ENCODE results near the gene WDFY2.
A peak's percentile ranks its signal among the peaks of the same experiment; 100 is the strongest.

The WDFY2 gene

DNA sequence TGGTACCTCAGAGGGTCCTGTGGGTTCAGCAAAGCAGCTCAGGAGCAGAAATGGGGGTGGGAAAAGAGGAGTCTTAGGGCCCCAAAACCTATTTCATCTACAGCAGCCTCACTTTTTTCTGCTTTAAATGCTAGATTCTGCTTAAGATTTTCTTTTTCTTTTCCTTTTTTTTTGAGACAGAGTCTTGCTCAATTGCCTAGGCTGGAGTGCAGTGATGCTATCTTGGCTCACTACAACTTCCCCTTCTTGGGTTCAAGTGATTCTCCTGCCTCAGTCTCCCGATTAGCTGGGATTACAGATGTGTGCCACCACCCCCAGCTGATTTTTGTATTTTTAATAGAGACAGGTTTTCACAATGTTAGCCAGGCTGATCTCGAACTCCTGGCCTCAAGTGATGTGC lies 30.7 kb upstream of the WDFY2 start:
- in situ Hi-C loops (cut with MboI; ENCODE audit: low sequenced_read_pairs, unreplicated experiment), result no loop called here
- DNase-seq (ENCODE audit: low spot score), result no peak
- TF ChIP-seq, protein P1, sequence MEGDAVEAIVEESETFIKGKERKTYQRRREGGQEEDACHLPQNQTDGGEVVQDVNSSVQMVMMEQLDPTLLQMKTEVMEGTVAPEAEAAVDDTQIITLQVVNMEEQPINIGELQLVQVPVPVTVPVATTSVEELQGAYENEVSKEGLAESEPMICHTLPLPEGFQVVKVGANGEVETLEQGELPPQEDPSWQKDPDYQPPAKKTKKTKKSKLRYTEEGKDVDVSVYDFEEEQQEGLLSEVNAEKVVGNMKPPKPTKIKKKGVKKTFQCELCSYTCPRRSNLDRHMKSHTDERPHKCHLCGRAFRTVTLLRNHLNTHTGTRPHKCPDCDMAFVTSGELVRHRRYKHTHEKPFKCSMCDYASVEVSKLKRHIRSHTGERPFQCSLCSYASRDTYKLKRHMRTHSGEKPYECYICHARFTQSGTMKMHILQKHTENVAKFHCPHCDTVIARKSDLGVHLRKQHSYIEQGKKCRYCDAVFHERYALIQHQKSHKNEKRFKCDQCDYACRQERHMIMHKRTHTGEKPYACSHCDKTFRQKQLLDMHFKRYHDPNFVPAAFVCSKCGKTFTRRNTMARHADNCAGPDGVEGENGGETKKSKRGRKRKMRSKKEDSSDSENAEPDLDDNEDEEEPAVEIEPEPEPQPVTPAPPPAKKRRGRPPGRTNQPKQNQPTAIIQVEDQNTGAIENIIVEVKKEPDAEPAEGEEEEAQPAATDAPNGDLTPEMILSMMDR (IDR thresholded peaks at IDR 0.05; ENCODE audit: borderline replicate concordance, control extremely low read depth, extremely low read depth, insufficient read depth, missing control alignments), result no peak

DNA sequence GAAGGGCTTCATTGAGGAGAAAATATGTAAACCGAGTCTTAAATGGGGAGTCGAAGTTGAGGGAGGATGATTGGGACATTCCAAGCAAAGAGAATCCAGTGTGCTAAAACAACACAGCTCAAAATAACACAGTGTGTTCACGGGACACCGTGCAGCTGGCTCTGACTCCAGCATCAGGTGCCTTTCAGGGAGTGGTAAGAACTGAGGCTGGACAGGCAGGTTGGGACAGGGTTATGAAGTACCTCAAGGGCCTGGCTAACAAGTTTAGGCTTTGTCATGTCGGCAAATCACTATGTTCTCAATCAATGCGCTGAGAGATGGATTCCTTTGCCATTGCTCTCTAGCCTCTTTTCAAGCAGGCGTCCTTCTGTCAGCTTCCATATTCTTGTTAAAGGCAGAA lies 27.5 kb upstream of the WDFY2 start:
- no peak for DNase-seq (ENCODE audit: low spot score)
- TF ChIP-seq, protein P1 (IDR thresholded peaks at IDR 0.05; ENCODE audit: borderline replicate concordance, control extremely low read depth, extremely low read depth, insufficient read depth, missing control alignments), result no peak
- in situ Hi-C loops (cut with MboI; ENCODE audit: low sequenced_read_pairs, unreplicated experiment), result no loop called here

DNA sequence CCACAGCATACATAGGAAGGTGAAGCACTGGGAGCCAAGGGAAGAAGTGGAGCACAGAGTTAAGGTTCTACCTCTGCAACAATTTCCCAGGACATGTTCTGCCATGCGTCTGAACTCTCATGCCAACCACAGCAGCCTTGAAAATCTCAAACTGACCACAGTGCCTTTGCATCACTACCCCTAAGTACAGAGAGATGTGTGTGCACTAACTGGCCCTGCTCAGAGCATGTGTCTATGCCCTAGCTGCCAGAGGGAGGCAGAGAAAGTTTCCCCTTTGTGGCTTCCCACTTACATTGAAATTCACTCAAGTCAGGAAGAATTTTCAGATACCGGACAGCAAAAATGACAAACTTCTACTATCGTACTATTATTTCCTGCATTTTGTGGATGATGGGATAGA lies 26.8 kb upstream of the WDFY2 start:
- in situ Hi-C loops (cut with MboI; ENCODE audit: low sequenced_read_pairs, unreplicated experiment), result no loop called here
- no peak for DNase-seq (ENCODE audit: low spot score)
- TF ChIP-seq, protein P1 (IDR thresholded peaks at IDR 0.05; ENCODE audit: borderline replicate concordance, control extremely low read depth, extremely low read depth, insufficient read depth, missing control alignments), result no peak

DNA sequence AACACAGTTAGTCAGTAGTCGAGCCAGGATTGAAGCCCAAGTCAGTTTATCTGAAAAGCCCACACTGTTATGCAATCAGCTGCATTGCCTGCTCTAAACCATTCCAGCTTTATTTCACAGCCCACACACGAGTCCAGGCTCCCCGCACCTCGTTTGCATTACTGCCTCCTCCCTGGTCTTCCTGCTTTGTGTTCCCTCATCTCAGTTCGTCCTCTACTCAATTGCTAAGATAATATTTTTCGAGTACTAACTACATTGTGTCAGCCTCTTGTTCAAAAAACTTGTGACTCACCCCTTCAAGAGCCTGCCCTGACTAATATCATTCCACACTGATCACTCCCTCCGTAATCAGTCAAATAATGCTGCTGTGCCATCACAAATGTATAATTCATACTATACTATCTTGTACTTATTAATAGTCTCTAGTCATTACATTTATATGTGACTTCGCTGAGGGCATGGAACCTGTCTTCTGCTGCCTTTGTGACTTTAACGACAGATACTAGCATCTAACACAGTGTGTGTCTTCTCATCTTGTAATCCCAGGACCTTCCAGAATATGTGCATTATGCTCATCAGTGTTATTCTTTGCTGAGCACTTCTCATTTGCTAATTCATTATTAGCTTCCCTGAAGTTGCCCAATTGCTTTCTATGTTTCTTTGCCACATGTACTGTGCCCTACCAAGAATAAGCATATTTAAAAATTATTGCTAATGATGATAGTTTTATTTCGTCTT lies 26.2 kb upstream of the WDFY2 start:
- DNase-seq (ENCODE audit: low spot score), result no peak
- in situ Hi-C loops (cut with MboI; ENCODE audit: low sequenced_read_pairs, unreplicated experiment), result no loop called here
- TF ChIP-seq, protein P1 (IDR thresholded peaks at IDR 0.05; ENCODE audit: borderline replicate concordance, control extremely low read depth, extremely low read depth, insufficient read depth, missing control alignments), result no peak

DNA sequence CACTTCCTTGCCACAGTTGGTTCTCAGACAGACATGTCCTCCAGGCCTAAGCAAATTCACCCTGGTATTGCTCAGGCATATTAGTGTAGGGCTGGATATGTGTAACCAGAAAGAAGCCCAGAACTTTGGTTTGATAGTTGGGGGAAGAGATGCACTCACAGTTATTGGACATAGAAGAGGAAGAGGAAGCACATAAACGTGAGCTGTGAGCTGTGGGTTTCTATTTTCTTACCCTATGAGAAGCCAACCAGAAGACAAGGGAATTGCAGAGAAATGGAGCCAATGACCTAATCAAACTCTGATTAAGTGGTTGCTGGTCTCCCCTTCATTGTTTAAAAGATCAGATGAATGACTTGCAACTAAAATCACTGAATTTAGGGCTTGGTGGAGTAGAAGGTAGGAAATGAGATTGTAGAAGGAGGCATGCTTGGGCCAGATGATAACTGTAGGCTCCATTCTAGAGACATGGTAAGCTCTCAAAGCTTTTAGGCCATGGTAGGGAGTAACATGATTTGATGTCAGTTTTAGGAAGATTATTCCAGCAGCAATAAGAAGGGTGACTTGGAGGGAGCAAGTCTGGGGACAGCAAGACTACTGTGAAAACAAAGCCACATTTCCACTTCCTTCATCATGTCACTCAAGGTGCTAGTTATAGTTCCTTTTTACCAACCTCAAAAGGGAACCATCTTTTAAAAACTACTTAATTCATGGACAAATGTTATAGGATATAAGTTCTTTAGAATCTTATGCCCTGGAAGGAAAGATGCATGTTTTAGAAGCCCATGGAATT lies 24.1 kb upstream of the WDFY2 start:
- in situ Hi-C loops (cut with MboI; ENCODE audit: low sequenced_read_pairs, unreplicated experiment), result no loop called here
- TF ChIP-seq, protein P1 (IDR thresholded peaks at IDR 0.05; ENCODE audit: borderline replicate concordance, control extremely low read depth, extremely low read depth, insufficient read depth, missing control alignments), result no peak
- DNase-seq (ENCODE audit: low spot score), result no peak

DNA sequence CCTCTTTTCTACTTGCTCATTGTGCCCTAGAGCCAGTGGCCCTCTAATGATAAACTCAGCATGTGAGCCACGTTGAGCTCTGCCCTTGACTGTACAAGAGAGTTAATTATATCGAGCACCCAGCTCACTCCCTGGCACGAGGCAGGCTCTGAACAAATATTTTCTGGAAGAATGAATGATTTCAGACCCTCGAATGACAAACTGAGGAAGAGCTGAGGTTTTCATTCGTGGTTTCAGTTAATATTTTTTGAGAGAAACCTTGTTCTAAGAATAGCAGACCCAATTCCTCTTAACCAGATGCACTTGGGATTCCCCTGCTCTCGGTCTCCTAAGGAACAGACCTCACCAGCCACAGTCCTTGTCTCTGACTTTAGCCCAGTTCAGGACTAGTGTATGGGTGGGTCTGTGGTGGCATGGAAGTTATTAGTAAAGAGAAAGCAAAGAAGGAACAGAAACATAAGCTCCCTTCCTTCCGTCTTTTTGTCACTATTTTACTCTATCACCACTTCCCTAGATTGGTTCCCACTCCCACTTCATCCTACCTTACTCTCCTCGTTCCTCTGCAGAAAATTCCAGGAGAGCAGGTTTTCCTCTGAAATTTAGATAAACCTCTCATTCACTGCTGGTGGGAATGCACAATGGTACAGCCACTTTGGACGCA lies 22.1 kb upstream of the WDFY2 start:
- TF ChIP-seq, protein P1 (IDR thresholded peaks at IDR 0.05; ENCODE audit: borderline replicate concordance, control extremely low read depth, extremely low read depth, insufficient read depth, missing control alignments), result no peak
- DNase-seq (ENCODE audit: low spot score), result peak; percentile 43
- in situ Hi-C loops (cut with MboI; ENCODE audit: low sequenced_read_pairs, unreplicated experiment), result no loop called here

Data from GM13976 (cell line).